HepG2 (cell line): ENCODE results near the gene RNH1. TPM values are rescaled to one million over a fixed set of nuclear protein-coding genes. Genes with fewer than 3 reads are reported as not detected.

Experiments used
- ATF6 ChIP-seq: sonication (generic); formaldehyde crosslinking; conservative IDR thresholded peaks from 2 replicates; pipeline ENCODE4 v1.4.0; 2020; ENCODE audit warnings: missing genetic modification reagents
- CBFB ChIP-seq: sonication (generic); formaldehyde crosslinking; IDR thresholded peaks from 2 replicates; pipeline ENCODE4 v1.4.0; 2020; ENCODE audit warnings: missing genetic modification reagents
- DMAP1 ChIP-seq: IDR thresholded peaks from 2 replicates; pipeline ENCODE4 v1.6.1; 2016
- ISX ChIP-seq: sonication (generic); formaldehyde crosslinking; conservative IDR thresholded peaks from 2 replicates; pipeline ENCODE4 v1.5.0; 2020; ENCODE audit warnings: missing genetic modification reagents
- KAT8 ChIP-seq: IDR thresholded peaks from 2 replicates; pipeline ENCODE4 v1.6.1; 2016; ENCODE audit warnings: missing genetic modification reagents, missing compliant biosample characterization
- KDM2A ChIP-seq: sonication (generic); formaldehyde crosslinking; IDR thresholded peaks from 2 replicates; pipeline ENCODE4 v1.4.0; 2020; ENCODE audit warnings: low read depth, missing genetic modification reagents, borderline replicate concordance
- MAZ ChIP-seq, 2 experiments: sonication (generic) in 1 of 2; formaldehyde crosslinking in 1 of 2; IDR thresholded peaks; 2 replicates each; pipeline versions ENCODE4 v1.5.0 to v1.6.1; 2012 to 2020; ENCODE audit warnings: low read depth in 2 of 2, mild to moderate bottlenecking in 2 of 2, borderline replicate concordance in 1 of 2, improper control_type of control experiment in 1 of 2, low read length in 1 of 2, missing genetic modification reagents in 1 of 2, moderate library complexity in 1 of 2
- NFYB ChIP-seq: sonication (generic); formaldehyde crosslinking; IDR thresholded peaks from 2 replicates; pipeline ENCODE4 v1.4.0; 2020; ENCODE audit warnings: missing genetic modification reagents
- ONECUT2 ChIP-seq: sonication (generic); formaldehyde crosslinking; IDR thresholded peaks from 2 replicates; pipeline ENCODE4 v1.4.0; 2020; ENCODE audit warnings: missing genetic modification reagents
- PCBP1 ChIP-seq: fragments of 200-400 bp; formaldehyde crosslinking; IDR thresholded peaks from 2 replicates; pipeline ENCODE4 v1.6.1; 2017; ENCODE audit warnings: mild to moderate bottlenecking, low read depth, low read length, borderline replicate concordance
- SP1 ChIP-seq, 2 experiments: fragments of 450-650 bp in 1 of 2; sonication (generic) in 1 of 2; formaldehyde crosslinking in 1 of 2; IDR thresholded peaks; 2 replicates each; pipeline versions ENCODE4 v1.4.0 to v1.6.1; 2016 to 2020; ENCODE audit warnings: missing genetic modification reagents in 1 of 2
- TAF1 ChIP-seq: sonication (generic); formaldehyde crosslinking; IDR thresholded peaks from 2 replicates; pipeline ENCODE4 v1.4.0; 2020; ENCODE audit warnings: missing genetic modification reagents
- THAP11 ChIP-seq: IDR thresholded peaks from 2 replicates; pipeline ENCODE4 v1.6.1; 2016; ENCODE audit warnings: missing biosample characterization, missing genetic modification reagents
- ZNF260 ChIP-seq: sonication (generic); formaldehyde crosslinking; IDR thresholded peaks from 2 replicates; pipeline ENCODE4 v1.4.0; 2020; ENCODE audit warnings: missing genetic modification reagents, low read depth, mild to moderate bottlenecking, borderline replicate concordance
- ZNF354B ChIP-seq: sonication (generic); formaldehyde crosslinking; IDR thresholded peaks from 2 replicates; pipeline ENCODE4 v1.8.0; 2022; ENCODE audit warnings: mild to moderate bottlenecking, missing genetic modification reagents
- ZNF512B ChIP-seq: sonication (generic); formaldehyde crosslinking; IDR thresholded peaks from 2 replicates; pipeline ENCODE4 v1.5.1; 2020; ENCODE audit warnings: missing genetic modification reagents, mild to moderate bottlenecking, borderline replicate concordance
- ZNF598 ChIP-seq: sonication (generic); formaldehyde crosslinking; IDR thresholded peaks from 2 replicates; pipeline ENCODE4 v1.5.1; 2020; ENCODE audit warnings: mild to moderate bottlenecking, missing genetic modification reagents, borderline replicate concordance
- ZNF776 ChIP-seq: sonication (generic); formaldehyde crosslinking; IDR thresholded peaks from 2 replicates; pipeline ENCODE4 v1.4.0; 2020; ENCODE audit warnings: mild to moderate bottlenecking, missing genetic modification reagents
- polyA plus RNA-seq, 8 experiments: library from polyadenylated mRNA; depleted of rRNA in 3 of 8; stranded (reverse) in 7 of 8; unstranded in 1 of 8; fragments of >200 nt; fragmentation: Illumina TruSeq in 4 of 8; extraction: Trizol in 4 of 8; gene quantifications; 2 replicates each; pipeline versions ENCODE4 v1.2.1 to v1.2.3, GENCODE V29; 2011 to 2016; ENCODE audit warnings: low read depth in 4 of 8, missing spikeins in 1 of 8, mixed read lengths in 1 of 8; ENCODE audit not compliant: insufficient read depth in 1 of 8
- total RNA-seq, 5 experiments: library from RNA; depleted of rRNA; stranded (reverse); fragments of >200 nt; fragmentation: Illumina TruSeq; extraction: Trizol; gene quantifications; 2 replicates each; pipeline ENCODE4 v1.2.3, GENCODE V29; 2016; ENCODE audit warnings: low read depth in 1 of 5
- TF ChIP-seq, protein P1 (sequence below): sonication (generic); formaldehyde crosslinking; IDR thresholded peaks from 2 replicates; pipeline ENCODE4 v1.4.0; 2020; ENCODE audit warnings: missing genetic modification reagents
- TF ChIP-seq, protein P2 (sequence below): sonication (generic); formaldehyde crosslinking; IDR thresholded peaks from 2 replicates; pipeline ENCODE4 v1.8.0; 2022; ENCODE audit warnings: missing genetic modification reagents, mild to moderate bottlenecking, moderate library complexity, borderline replicate concordance

RNH1 gene
- total and polyA plus RNA-seq, 2 of the 13 experiments (the other 11 are each of a cell fraction or from before 2014, with no cell fraction given): 36.0 to 74.1 TPM

- no peak for TF ChIP-seq SP1 (IDR thresholded peaks at IDR 0.05)
- TF ChIP-seq SP1 (CRISPR knock-in tag; IDR thresholded peaks at IDR 0.05): peak; percentile 70
- no peak; the same call in 1 of the 2 replicates for TF ChIP-seq TAF1 (CRISPR knock-in tag)
- no peak for TF ChIP-seq NFYB (CRISPR knock-in tag)
- TF ChIP-seq ZNF512B (CRISPR knock-in tag): no peak
- no peak for TF ChIP-seq ISX
- no peak for TF ChIP-seq DMAP1
- no peak for TF ChIP-seq KAT8 (CRISPR knock-in tag)
- TF ChIP-seq ZNF354B (CRISPR knock-in tag): no peak
- TF ChIP-seq CBFB (CRISPR knock-in tag): no peak
- no peak for TF ChIP-seq MAZ (IDR thresholded peaks at IDR 0.05; ENCODE audit: borderline replicate concordance, low read depth, low read length)
- TF ChIP-seq MAZ (CRISPR knock-in tag; IDR thresholded peaks at IDR 0.05; ENCODE audit: low read depth): no peak
- no peak for TF ChIP-seq ONECUT2 (CRISPR knock-in tag)
- TF ChIP-seq PCBP1: no peak
- TF ChIP-seq, protein P1, sequence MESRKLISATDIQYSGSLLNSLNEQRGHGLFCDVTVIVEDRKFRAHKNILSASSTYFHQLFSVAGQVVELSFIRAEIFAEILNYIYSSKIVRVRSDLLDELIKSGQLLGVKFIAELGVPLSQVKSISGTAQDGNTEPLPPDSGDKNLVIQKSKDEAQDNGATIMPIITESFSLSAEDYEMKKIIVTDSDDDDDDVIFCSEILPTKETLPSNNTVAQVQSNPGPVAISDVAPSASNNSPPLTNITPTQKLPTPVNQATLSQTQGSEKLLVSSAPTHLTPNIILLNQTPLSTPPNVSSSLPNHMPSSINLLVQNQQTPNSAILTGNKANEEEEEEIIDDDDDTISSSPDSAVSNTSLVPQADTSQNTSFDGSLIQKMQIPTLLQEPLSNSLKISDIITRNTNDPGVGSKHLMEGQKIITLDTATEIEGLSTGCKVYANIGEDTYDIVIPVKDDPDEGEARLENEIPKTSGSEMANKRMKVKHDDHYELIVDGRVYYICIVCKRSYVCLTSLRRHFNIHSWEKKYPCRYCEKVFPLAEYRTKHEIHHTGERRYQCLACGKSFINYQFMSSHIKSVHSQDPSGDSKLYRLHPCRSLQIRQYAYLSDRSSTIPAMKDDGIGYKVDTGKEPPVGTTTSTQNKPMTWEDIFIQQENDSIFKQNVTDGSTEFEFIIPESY (CRISPR knock-in tag): peak; percentile 93
- TF ChIP-seq, protein P2, sequence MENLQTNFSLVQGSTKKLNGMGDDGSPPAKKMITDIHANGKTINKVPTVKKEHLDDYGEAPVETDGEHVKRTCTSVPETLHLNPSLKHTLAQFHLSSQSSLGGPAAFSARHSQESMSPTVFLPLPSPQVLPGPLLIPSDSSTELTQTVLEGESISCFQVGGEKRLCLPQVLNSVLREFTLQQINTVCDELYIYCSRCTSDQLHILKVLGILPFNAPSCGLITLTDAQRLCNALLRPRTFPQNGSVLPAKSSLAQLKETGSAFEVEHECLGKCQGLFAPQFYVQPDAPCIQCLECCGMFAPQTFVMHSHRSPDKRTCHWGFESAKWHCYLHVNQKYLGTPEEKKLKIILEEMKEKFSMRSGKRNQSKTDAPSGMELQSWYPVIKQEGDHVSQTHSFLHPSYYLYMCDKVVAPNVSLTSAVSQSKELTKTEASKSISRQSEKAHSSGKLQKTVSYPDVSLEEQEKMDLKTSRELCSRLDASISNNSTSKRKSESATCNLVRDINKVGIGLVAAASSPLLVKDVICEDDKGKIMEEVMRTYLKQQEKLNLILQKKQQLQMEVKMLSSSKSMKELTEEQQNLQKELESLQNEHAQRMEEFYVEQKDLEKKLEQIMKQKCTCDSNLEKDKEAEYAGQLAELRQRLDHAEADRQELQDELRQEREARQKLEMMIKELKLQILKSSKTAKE (CRISPR knock-in tag): 0 out of 2 replicates have a peak, but pooled peaks have one; percentile 23
- TF ChIP-seq THAP11: no peak; the same call in 1 of the 2 replicates
- TF ChIP-seq ZNF776 (CRISPR knock-in tag): no peak
- peak; percentile 85; the same call in 1 of the 2 replicates for TF ChIP-seq KDM2A (CRISPR knock-in tag)
- no peak for TF ChIP-seq ATF6 (CRISPR knock-in tag)
- no peak for TF ChIP-seq ZNF598 (CRISPR knock-in tag)
- no peak for TF ChIP-seq ZNF260 (CRISPR knock-in tag)
Observed at GRCh38 chr11:536841-537621, 30.0 kb upstream of the RNH1 start, which contains the start of gene LRRC56 (continued).
